Neural progenitor cell (in vitro differentiated cells): ENCODE measurements around the gene SLC48A1. TPM values are rescaled to one million over a fixed set of nuclear protein-coding genes. Genes with fewer than 3 reads are reported as not detected.

Experiments used
- DNase-seq: peaks from one replicate; pipeline ENCODE4 v3.0.0-alpha.2; 2016; ENCODE audit warnings: low spot score
- H2AFZ ChIP-seq: fragments of 200-600 bp; sonication (generic); replicated peaks from 2 replicates; pipeline ENCODE4 v1.6.1; 2016; ENCODE audit warnings: antibody characterized with exemption
- H3F3A ChIP-seq: fragments of 200-600 bp; sonication (generic); 2 replicates; pipeline ENCODE4 v1.6.1; 2016; ENCODE audit warnings: antibody characterized with exemption, low read depth
- H3K27ac ChIP-seq: fragments of 200-600 bp; sonication (generic); 2 replicates; pipeline ENCODE4 v1.5.1; 2016; ENCODE audit warnings: mild to moderate bottlenecking
- H3K27me3 ChIP-seq: fragments of 200-600 bp; sonication (generic); 2 replicates; pipeline ENCODE4 v1.6.1; 2016; ENCODE audit warnings: mild to moderate bottlenecking, moderate library complexity
- H3K36me3 ChIP-seq: fragments of 200-600 bp; sonication (generic); 2 replicates; pipeline ENCODE4 v1.5.1; 2016
- H3K4me1 ChIP-seq: fragments of 200-600 bp; sonication (generic); 2 replicates; pipeline ENCODE4 v1.6.1; 2016; ENCODE audit warnings: mixed run types
- H3K4me2 ChIP-seq: fragments of 200-600 bp; sonication (generic); 2 replicates; pipeline ENCODE4 v1.6.1; 2016
- H3K4me3 ChIP-seq: fragments of 200-600 bp; sonication (generic); 2 replicates; pipeline ENCODE4 v1.5.1; 2016
- H3K79me2 ChIP-seq: fragments of 200-600 bp; sonication (generic); 2 replicates; pipeline ENCODE4 v1.6.1; 2016; ENCODE audit warnings: low read depth
- H3K9ac ChIP-seq: fragments of 200-600 bp; sonication (generic); 2 replicates; pipeline ENCODE4 v1.6.1; 2016
- H3K9me3 ChIP-seq: fragments of 200-600 bp; sonication (generic); 2 replicates; pipeline ENCODE4 v1.5.1; 2016; ENCODE audit warnings: low read depth
- H4K20me1 ChIP-seq: fragments of 200-600 bp; sonication (generic); 2 replicates; pipeline ENCODE4 v1.6.1; 2016; ENCODE audit warnings: low read depth
- H3K27ac Mint-ChIP-seq: 3 replicates; pipeline ENCODE4 v1.8.0; 2021; ENCODE audit warnings: mixed read lengths
- H3K27me3 Mint-ChIP-seq: 2 replicates; pipeline ENCODE4 v1.8.0; 2022; ENCODE audit warnings: low read depth, mild to moderate bottlenecking, inconsistent platforms, moderate library complexity, mixed read lengths; ENCODE audit not compliant: insufficient read depth
- H3K36me3 Mint-ChIP-seq: 3 replicates; pipeline ENCODE4 v1.8.0; 2021; ENCODE audit warnings: mixed read lengths
- H3K4me1 Mint-ChIP-seq: 3 replicates; pipeline ENCODE4 v1.8.0; 2021; ENCODE audit warnings: mixed read lengths
- H3K4me3 Mint-ChIP-seq: 3 replicates; pipeline ENCODE4 v1.8.0; 2021; ENCODE audit warnings: mild to moderate bottlenecking, moderate library complexity, mixed read lengths
- H3K9me3 Mint-ChIP-seq: 3 replicates; pipeline ENCODE4 v1.8.0; 2020; ENCODE audit warnings: mixed read lengths
- EZH2 ChIP-seq: fragments of 200-600 bp; sonication (generic); IDR thresholded peaks from 2 replicates; pipeline ENCODE4 v1.6.1; 2017; ENCODE audit warnings: antibody characterized with exemption, mild to moderate bottlenecking, moderate library complexity
- EZH2phosphoT487 ChIP-seq: fragments of 200-600 bp; sonication (generic); IDR thresholded peaks from 2 replicates; pipeline ENCODE4 v1.6.1; 2017; ENCODE audit warnings: antibody characterized with exemption
- total RNA-seq: library from RNA; depleted of rRNA; stranded (reverse); fragments of >200 nt; gene quantifications from 2 replicates; pipeline ENCODE4 v1.2.3, GENCODE V29; 2015; ENCODE audit warnings: low replicate concordance
- TF ChIP-seq, protein P1 (sequence below): fragments of 200-600 bp; sonication (generic); IDR thresholded peaks from 2 replicates; pipeline ENCODE4 v1.5.1; 2017; ENCODE audit warnings: antibody characterized with exemption, mild to moderate bottlenecking

Gene SLC48A1
- total RNA-seq, 1 donor from 2014 or later = 8.3 TPM

DNA sequence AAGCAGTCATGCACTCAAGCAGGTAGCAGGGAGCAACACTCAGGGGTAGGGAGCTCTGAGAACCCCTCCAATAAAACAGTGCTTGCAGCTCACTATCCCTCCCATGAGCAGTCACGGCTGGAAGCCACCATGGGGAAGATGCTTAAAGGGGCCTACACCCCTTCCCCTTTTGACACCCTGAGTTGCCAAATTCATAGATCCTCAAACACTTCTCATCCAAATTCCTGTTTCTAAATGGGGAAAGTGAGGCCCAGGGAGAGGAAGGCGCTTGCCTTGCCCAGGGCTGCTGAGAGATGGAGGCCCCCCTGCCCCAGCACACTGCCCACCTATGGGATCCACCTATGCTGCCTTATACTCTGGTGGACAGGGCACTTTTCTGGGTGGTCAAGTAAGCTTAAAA lies 40.5 kb upstream of the SLC48A1 start:
- Histone ChIP-seq H3K9ac (no peak overlapping the region), H3K9me3 (no peaks in the 10 kb centered on the region), H3K36me3 (no peaks in the 10 kb centered on the region), H3K4me2 (no peak overlapping the region), H3K4me1 (peaks cover 13% of the 10 kb centered on the region), H3K27ac (no peak overlapping the region), H3K4me3 (no peak overlapping the region), H3K27me3 (no peaks in the 10 kb centered on the region), H3F3A (no peaks in the 10 kb centered on the region), H2AFZ (no peak overlapping the region), H3K79me2 (no peaks in the 10 kb centered on the region), H4K20me1 (no peaks in the 10 kb centered on the region)
- Mint-ChIP-seq H3K9me3 (no peaks in the 10 kb centered on the region), H3K27me3 (peaks cover 6% of the 10 kb centered on the region), H3K4me1 (peaks cover 24% of the 10 kb centered on the region), H3K27ac (peak overlapping the region; percentile 6), H3K4me3 (no peak overlapping the region), H3K36me3 (no peaks in the 10 kb centered on the region)
- no peak for DNase-seq
- TF ChIP-seq EZH2phosphoT487 = no peak
- TF ChIP-seq EZH2 = no peak

DNA sequence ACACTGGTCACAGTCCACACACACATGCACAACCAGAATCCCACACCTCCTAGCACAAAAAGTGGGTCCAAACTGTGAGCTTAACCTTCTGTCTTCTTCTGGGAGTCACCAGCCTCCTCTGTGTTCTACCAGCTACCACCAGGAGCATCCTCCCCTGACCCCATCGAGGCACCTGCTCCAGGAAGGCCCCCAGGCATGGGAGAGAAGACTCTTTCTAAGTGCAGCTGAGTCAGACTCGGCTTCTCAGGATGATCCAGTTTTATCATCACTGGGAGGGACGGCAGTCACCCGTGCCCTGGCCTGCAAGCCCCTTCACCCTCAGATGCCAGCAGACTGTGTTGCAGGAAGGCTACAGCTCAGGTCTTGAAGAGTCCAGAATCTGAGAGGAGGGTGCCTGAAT lies 39.9 kb upstream of the SLC48A1 start:
- Mint-ChIP-seq H3K9me3 (no peaks in the 10 kb centered on the region), H3K4me1 (peaks cover 26% of the 10 kb centered on the region), H3K36me3 (no peaks in the 10 kb centered on the region), H3K4me3 (no peak overlapping the region), H3K27ac (peak overlapping the region; percentile 6), H3K27me3 (peaks cover 4% of the 10 kb centered on the region)
- no peak overlapping the region for H3K9ac ChIP-seq
- H3F3A ChIP-seq = no peaks in the 10 kb centered on the region
- H3K27ac ChIP-seq = no peak overlapping the region
- H3K4me3 ChIP-seq = no peak overlapping the region
- no peaks in the 10 kb centered on the region for H4K20me1 ChIP-seq
- H3K27me3 ChIP-seq = no peaks in the 10 kb centered on the region
- H3K9me3 ChIP-seq = no peaks in the 10 kb centered on the region
- H3K36me3 ChIP-seq = no peaks in the 10 kb centered on the region
- H3K4me1 ChIP-seq = peaks cover 13% of the 10 kb centered on the region
- TF ChIP-seq EZH2 (no peak), EZH2phosphoT487 (no peak)
- no peak for DNase-seq
- no peak overlapping the region for H2AFZ ChIP-seq
- no peak overlapping the region for H3K4me2 ChIP-seq
- H3K79me2 ChIP-seq = no peaks in the 10 kb centered on the region

DNA sequence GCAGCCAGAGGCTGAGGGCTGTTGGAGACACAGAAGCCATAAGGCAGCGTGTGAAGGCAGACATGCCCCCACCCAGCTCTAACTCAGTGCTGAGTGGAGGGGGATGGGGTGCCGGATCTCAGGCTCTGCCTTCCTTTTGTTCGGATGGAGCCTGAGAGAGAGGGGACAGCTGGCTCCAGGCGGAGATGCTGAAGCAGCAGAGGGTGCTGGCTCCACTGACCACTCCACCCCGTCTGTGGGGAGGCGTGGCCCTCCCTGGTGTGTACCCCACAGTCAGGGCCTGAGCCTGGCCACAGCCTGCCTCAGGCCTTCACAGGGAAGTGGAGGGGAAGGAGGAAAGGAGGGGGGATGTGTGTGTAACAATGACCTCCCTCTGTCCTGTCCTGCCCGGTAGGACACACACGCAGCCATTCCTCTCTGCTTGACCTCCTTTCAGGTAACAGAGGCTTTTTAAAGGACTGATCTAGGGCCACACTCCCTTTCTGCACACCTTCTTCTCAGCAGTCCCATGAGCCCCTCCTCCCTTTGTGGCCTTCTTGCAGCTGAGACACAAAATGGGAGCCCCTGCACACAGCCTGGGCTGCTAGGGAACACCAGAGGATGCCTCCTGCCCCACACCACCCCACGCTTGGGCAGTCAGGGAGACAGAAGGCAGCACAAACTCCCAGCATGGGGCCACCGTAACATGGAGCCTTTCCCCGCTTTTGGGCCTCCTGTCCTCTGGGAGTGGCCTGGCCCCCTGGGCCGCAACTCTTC lies 38.1 kb upstream of the SLC48A1 start:
- Mint-ChIP-seq H3K27me3 (peaks cover 4% of the 10 kb centered on the region), H3K4me1 (peaks cover 26% of the 10 kb centered on the region), H3K9me3 (no peaks in the 10 kb centered on the region), H3K36me3 (no peaks in the 10 kb centered on the region), H3K27ac (peak overlapping the region; percentile 95), H3K4me3 (no peak overlapping the region)
- H3F3A ChIP-seq = no peaks in the 10 kb centered on the region
- H3K79me2 ChIP-seq = no peaks in the 10 kb centered on the region
- H2AFZ ChIP-seq = peak overlapping the region; percentile 82
- H3K4me2 ChIP-seq = peak overlapping the region; percentile 51
- H3K9me3 ChIP-seq = no peaks in the 10 kb centered on the region
- DNase-seq = peak; percentile 44
- no peaks in the 10 kb centered on the region for H4K20me1 ChIP-seq
- H3K27me3 ChIP-seq = no peaks in the 10 kb centered on the region
- no peak overlapping the region for H3K27ac ChIP-seq
- TF ChIP-seq EZH2 = no peak
- TF ChIP-seq, protein P1, sequence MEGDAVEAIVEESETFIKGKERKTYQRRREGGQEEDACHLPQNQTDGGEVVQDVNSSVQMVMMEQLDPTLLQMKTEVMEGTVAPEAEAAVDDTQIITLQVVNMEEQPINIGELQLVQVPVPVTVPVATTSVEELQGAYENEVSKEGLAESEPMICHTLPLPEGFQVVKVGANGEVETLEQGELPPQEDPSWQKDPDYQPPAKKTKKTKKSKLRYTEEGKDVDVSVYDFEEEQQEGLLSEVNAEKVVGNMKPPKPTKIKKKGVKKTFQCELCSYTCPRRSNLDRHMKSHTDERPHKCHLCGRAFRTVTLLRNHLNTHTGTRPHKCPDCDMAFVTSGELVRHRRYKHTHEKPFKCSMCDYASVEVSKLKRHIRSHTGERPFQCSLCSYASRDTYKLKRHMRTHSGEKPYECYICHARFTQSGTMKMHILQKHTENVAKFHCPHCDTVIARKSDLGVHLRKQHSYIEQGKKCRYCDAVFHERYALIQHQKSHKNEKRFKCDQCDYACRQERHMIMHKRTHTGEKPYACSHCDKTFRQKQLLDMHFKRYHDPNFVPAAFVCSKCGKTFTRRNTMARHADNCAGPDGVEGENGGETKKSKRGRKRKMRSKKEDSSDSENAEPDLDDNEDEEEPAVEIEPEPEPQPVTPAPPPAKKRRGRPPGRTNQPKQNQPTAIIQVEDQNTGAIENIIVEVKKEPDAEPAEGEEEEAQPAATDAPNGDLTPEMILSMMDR = no peak
- TF ChIP-seq EZH2phosphoT487 = no peak
- H3K4me1 ChIP-seq = peaks cover 13% of the 10 kb centered on the region
- no peak overlapping the region for H3K4me3 ChIP-seq
- no peak overlapping the region for H3K9ac ChIP-seq
- H3K36me3 ChIP-seq = no peaks in the 10 kb centered on the region

DNA sequence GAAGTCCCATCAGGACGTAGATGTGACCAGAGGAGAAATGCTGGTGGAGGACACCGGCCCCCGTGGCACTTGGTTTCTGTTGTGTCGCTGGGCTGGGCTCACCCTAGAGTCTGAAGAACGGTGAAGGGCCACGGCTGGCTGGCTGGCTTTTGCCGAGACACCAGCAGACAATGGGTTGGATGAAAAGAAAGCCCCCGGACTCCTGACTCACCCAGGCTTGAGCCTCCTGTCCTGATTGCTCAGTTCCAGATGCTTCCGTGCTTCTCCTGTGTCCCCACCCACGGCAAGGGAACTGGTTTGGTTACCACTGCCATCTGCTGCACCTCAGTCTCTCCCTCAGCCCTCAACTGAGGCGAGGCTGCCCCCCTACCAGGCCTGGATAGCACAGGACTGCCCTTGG lies 37.4 kb upstream of the SLC48A1 start:
- H3K9me3 Mint-ChIP-seq = no peaks in the 10 kb centered on the region
- no peak for DNase-seq
- no peaks in the 10 kb centered on the region for H3K36me3 Mint-ChIP-seq
- TF ChIP-seq EZH2 = no peak
- no peak for TF ChIP-seq EZH2phosphoT487
- TF ChIP-seq, protein P1 = no peak
- peaks cover 26% of the 10 kb centered on the region for H3K4me1 Mint-ChIP-seq
- Histone ChIP-seq H4K20me1 (no peaks in the 10 kb centered on the region), H3K4me3 (no peak overlapping the region), H3K4me1 (peaks cover 13% of the 10 kb centered on the region), H2AFZ (no peak overlapping the region), H3K9ac (no peak overlapping the region), H3K36me3 (no peaks in the 10 kb centered on the region), H3K4me2 (peak overlapping the region; percentile 12), H3K27ac (no peak overlapping the region), H3F3A (no peaks in the 10 kb centered on the region), H3K79me2 (no peaks in the 10 kb centered on the region), H3K9me3 (no peaks in the 10 kb centered on the region), H3K27me3 (no peaks in the 10 kb centered on the region)
- H3K27ac Mint-ChIP-seq = no peak overlapping the region
- H3K27me3 Mint-ChIP-seq = peaks cover 4% of the 10 kb centered on the region
- no peak overlapping the region for H3K4me3 Mint-ChIP-seq
